H1 (cell line): Measurements from ENCODE around the gene CD300LG.

Source experiments
- CTCF ChIP-seq, 3 experiments: IDR thresholded peaks; 1 replicate in 2 of 3; 2 replicates in 1 of 3; pipeline versions ENCODE4 v1.5.1 to v1.6.1; 2011; ENCODE audit warnings: low read length in 3 of 3, mild to moderate bottlenecking in 3 of 3, inconsistent platforms in 2 of 3, low read depth in 1 of 3, moderate library complexity in 1 of 3; ENCODE audit not compliant: insufficient read depth in 1 of 3; ENCODE audit errors: control extremely low read depth in 1 of 3
- TEAD4 ChIP-seq: IDR thresholded peaks from 2 replicates; pipeline ENCODE4 v1.6.1; 2012; ENCODE audit warnings: low read depth, low read length, inconsistent platforms, mixed read lengths

GRCh38 chr17:43888548-43888947 lies 41.6 kb downstream of the CD300LG start:
- TF ChIP-seq CTCF (IDR thresholded peaks at IDR 0.05; ENCODE audit: control extremely low read depth in 1 of 3, insufficient read depth in 1 of 3, low read depth in 1 of 3, low read length in 3 of 3) (no peak), TEAD4 (no peak)
